ENCODE data around the gene CIDEB.

The CIDEB gene

GRCh38 chr14:24289649-24290280, 18.0 kb downstream of the CIDEB start:
- no peak for DNase-seq

- no peak for DNase-seq
Measured at GRCh38 chr14:24286996-24287395, 20.8 kb downstream of the CIDEB start.

GRCh38 chr14:24285351-24285750, 22.4 kb downstream of the CIDEB start:
- no peak for DNase-seq

- no peak for DNase-seq
Measured at GRCh38 chr14:24284501-24285035, 23.2 kb downstream of the CIDEB start.

- no peak for DNase-seq
Measured at GRCh38 chr14:24283796-24284460, 23.8 kb downstream of the CIDEB start.

GRCh38 chr14:24282736-24283135, 25.0 kb downstream of the CIDEB start:
- no peak for DNase-seq

GRCh38 chr14:24281636-24282035, 26.1 kb downstream of the CIDEB start:
- no peak for DNase-seq

- no peak for DNase-seq
Measured at GRCh38 chr14:24280797-24281460, 26.8 kb downstream of the CIDEB start.

- no peak for DNase-seq
Measured at GRCh38 chr14:24279301-24280186, 28.2 kb downstream of the CIDEB start.

- DNase-seq, result no peak
Measured at GRCh38 chr14:24278424-24278823, 29.4 kb downstream of the CIDEB start.

- DNase-seq, result no peak
Measured at GRCh38 chr14:24277606-24278321, 30.0 kb downstream of the CIDEB start.

GRCh38 chr14:24277071-24277470, 30.7 kb downstream of the CIDEB start:
- DNase-seq, result no peak

GRCh38 chr14:24274101-24274543, 33.7 kb downstream of the CIDEB start:
- DNase-seq, result no peak

- no peak for DNase-seq
Measured at GRCh38 chr14:24273422-24273998, 34.3 kb downstream of the CIDEB start.

GRCh38 chr14:24272467-24272866, 35.3 kb downstream of the CIDEB start:
- DNase-seq, result no peak

- DNase-seq, result no peak
Measured at GRCh38 chr14:24271834-24272263, 35.9 kb downstream of the CIDEB start.

GRCh38 chr14:24271134-24271833, 36.5 kb downstream of the CIDEB start, which contains the start of gene RABGGTA:
RABGGTA (minus strand) TSS chr14:24271597; CDS start chr14:24271115, 482 bp downstream.
- peak; percentile 74 for DNase-seq

GRCh38 chr14:24270537-24271133, 37.1 kb downstream of the CIDEB start:
- DNase-seq, result no peak

- DNase-seq, result no peak
Measured at GRCh38 chr14:24269910-24270536, 37.8 kb downstream of the CIDEB start.

- no peak for DNase-seq
Measured at GRCh38 chr14:24269368-24269767, 38.4 kb downstream of the CIDEB start.
